RPMI8226 (cell line): ENCODE data around the gene DHX34.

ENCODE experiments used
- DNase-seq: peaks from one replicate; pipeline ENCODE4 v3.0.0-alpha.2; 2015

DHX34 gene

DNA sequence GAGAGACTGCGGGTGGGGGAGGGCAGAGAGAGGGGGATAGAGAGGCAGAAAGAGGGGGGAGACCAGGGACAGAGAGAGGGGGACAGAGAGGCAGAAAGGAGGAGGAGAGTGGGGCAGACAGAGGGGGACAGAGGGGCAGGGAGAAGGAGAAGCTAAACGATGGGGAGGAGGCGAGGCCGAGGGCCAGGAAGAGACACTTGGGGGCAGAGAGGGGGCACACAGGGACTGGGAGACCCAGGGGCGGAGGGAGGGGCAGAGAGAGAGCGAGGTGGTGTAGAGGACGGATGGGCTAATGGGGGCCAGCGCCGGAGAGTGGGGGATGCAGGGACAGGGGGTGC, 69.5 kb downstream of the DHX34 start:
- DNase-seq = no peak

DNA sequence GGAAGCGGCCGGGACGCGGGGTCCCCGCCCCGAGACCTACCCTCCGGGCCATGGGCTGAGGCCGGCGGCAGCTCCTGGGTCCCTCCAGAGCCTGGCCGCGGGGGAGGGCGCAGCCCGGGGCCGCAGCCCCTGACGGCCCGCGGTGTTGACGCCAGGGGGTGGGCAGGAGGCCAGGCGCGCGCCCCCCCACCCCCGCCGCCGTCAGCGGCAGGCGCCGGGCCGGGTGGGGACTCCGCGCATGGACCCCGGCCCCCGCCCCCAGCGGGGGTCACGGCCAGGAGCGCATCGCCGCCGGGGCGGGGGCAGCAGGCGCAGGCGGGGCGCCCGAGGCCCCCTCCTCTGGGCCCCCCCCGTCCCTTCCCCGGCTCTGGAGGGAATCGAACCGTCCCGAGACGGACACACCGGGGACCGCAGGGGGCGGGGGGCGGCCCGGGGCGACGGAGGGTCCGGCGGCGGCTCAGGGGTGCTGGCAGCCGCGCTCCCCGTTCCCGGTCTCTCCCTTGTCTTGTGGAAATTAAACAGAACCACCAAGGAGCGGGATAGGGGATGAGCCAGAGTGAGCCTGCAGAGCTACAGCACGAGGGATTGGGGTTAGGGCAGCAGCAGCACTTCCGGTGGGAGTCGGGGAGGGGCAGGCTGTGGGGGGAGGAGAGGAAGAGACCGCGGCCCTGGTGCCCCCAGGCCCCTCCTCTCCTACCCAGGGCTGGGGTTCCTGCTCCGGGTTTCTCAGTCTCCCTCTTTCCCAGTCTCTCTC, 70.1 kb downstream of the DHX34 start, which contains the start of gene MEIS3:
Gene MEIS3, minus strand, starts transcription at position 498 of the 754 bp plus-strand sequence. Its CDS starts 446 bp downstream, at position 52.
- DNase-seq = no peak

DNA sequence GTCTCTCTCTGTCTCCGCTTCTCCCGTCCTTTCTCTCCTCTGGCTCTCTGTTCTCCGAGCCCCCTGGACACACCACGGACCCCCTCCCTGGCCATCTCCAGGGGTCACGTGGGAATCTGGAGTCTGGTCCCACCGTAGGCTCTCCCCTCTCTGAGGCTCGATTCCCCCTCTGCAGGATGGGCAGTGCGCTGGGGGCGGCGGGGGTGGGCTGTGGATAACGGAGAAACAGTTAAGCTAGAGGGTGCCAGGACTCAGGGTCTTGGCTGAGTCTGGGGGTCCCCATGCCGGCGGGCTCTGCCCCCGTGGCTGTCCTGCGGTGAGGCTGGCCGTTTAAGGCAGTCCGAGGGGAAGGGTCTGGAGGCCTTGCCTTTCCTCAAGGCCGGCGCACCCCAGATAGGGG, 70.7 kb downstream of the DHX34 start:
- DNase-seq = no peak

DNA sequence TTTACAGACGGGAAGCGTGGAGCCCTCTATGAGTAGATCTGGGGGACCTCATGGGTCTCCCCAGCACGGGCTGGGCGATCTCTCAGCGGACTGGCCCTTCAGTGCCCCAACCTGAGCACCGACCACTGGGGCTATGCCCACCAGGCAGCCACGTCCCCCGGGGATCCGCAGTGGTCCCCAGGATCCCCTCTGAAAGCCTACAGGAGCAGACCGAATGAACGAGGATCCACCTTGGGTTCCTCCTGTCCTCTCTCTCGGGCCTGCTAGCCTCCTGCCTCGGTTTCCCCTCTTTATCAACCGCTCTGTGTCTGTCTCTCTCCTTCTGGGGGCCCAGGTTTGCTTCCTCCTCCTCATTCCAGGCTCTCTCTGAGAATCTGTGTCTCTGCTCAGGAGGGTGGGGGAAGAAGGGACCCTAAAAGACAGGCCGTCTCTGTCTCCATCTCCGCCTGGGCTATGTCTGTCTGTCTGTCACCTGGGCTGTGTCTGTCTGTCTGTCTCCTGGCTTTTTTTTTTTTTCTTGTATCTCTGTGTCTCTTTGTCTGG, 72.2 kb downstream of the DHX34 start:
- DNase-seq = no peak

DNA sequence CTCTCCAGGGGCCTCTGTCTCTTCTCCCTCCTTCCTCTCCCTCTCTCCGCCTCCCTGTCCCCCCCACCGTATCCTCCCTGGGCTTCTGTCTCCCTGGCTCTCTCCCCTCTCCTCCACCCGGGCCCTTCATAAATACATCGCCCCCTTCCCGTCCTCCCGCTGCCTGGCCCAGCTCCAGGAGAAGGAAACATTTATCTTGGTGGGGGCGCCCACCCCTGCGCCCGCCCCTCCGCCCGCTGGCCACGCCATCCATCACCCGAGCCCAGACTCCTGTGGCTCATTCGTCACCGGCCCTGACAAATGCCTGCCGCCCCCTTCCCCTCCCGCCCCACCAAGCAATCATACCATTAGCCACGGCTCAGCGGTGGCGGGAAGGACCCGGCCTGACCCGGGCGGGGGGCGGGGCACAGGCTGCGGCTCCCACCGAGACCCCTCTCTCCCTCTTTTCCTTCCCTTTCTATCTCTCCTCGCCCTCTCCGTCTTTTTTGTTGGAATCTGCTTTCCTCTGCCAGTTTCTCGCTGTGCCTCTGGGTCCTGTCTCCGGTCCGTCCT, 72.8 kb downstream of the DHX34 start:
- DNase-seq = no peak

DNA sequence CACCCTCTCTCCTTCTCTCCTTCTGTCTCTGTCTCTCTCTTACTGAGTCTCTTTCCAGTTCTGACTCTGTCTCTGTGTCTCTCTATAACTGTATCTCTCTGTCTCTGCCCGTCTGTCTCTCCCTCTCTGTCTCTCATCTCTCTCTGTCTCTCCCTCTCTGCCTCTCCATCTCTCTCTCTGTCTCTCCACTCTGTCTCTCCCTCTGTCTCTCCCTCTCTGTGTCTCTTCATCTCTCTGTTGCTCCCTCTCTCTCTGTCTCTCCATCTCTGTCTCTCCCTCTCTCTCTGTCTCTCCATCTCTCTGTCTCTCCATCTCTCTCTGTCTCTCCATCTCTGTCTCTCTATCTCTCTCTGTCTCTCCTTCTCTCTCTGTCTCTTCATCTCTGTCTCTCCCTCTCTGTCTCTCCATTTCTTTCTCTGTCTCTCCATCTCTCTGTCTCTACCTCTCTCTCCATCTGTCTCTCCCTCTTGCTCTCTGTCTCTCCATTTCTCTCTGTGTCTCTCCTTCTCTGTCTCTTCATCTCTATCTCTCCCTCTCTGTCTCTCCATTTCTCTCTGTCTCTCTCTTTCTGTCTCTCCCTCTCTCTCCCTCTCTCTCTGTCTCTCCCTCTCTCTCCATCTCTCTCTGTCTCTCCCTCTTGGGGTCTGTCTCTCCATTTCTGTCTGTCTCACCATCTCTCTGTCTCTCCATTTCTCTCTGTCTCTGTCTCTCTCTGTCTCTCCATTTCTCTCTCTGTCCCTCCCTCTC, 73.5 kb downstream of the DHX34 start:
- no peak for DNase-seq

DNA sequence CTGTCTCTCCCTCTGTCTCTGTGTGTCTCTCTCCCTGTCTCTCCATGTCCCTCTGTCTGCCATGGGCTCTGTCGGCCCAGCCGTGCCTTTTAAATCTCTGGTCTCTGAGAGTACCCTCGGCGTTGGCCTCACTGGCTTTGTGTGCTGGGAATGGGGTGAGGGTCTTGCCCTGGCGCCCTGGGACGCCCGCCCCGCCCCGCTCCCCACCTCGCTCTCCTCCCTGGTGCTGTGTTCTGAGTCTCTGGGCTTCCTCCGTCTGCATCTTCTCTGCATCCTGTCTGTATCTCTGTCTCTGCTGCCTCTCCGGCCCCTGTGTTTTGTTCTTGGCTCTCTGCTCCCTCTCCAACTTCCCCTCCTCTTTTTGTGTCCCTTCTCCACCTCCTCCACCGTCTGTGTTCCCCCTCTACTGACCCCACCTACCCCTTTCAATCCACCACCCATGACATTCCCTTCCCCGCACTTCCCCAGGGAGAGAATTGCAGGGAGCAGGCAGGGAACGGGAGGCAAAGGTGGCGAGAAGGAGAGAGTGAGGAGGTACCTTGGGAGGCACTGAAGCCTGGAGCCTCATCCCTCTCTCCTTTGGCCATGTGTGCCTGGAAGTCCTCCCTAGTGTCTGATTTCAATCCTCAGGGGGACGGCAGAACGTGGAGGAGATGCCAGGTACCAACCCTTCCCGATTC, 74.2 kb downstream of the DHX34 start:
- DNase-seq = no peak

DNA sequence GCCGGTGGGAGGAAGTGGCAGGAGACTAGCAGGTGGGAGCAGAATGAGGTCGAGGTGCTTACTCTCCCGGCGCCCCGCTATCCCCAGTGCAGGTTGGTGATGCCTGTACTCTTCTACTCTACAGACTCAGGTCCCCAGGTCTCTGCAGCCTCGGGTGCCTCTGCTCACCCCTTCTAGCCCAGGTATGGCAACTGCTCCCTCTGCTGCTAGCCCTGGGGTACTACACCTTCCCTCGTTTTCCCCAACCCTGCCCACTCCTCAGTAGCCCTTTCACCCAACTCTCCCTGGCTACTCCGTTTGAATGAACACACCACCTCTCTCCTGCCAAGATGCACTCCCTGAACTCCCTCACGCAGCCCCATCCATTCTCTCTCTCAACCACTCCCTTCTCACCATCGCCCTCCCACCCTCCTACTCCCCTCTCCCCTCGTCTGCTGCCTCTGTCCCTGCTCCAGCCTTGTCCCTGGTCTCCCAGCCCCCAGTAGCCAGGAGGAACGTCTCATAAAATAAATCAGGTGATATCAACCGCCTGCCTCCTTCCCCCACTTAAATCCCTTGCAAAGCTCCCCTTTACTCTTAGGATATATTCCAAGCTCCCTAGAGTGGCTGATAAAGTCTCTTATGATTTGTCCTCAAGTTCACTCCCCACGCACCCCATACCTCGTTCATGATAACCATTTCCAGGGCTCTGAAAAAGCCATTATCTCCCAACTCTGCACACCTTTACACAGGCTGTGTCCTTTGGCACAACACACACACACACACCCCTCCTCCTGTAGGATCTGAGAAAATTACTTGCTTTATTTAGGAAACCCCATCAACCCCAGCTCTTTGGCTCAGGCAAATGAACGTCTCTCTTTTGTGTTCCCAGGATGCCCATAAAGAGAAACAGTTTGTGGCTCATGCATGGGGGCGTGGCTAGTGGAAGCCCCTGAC, 78.4 kb downstream of the DHX34 start:
- DNase-seq = peak; percentile 61

DNA sequence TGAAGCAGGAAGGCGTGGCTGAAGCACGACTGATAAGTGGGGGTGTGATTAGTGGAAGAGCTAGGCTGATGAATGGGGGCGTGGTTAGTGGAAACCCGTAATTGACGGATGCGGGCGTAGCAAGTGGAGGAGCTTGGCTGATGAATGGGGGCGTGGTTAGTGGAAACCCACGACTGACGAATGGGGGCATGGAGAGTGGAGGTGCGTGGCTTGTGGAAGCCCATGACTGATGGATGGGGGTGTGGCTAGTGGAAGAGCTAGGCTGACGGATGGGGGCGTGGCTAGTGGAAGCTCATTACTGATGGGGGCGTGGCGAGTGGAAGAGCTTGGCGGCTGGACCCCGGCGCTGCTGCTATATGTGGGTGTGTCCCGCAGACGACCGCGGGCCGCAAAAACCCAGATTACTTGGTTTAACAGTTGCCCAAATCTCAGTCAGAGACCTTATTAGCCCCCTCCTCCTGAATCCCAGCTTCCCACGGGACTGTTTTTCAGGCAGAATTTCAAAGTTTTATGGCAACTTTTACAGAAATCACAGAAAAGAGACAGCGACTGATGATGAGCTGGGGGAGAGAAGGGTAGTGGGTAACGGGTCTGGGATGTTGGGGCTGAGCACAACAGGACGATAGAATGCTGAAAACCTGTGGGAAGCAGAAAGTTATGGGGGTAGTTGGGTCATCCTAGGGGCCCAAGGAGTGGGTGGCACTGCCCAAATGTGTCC, 79.2 kb downstream of the DHX34 start:
- peak; percentile 77 for DNase-seq

DNA sequence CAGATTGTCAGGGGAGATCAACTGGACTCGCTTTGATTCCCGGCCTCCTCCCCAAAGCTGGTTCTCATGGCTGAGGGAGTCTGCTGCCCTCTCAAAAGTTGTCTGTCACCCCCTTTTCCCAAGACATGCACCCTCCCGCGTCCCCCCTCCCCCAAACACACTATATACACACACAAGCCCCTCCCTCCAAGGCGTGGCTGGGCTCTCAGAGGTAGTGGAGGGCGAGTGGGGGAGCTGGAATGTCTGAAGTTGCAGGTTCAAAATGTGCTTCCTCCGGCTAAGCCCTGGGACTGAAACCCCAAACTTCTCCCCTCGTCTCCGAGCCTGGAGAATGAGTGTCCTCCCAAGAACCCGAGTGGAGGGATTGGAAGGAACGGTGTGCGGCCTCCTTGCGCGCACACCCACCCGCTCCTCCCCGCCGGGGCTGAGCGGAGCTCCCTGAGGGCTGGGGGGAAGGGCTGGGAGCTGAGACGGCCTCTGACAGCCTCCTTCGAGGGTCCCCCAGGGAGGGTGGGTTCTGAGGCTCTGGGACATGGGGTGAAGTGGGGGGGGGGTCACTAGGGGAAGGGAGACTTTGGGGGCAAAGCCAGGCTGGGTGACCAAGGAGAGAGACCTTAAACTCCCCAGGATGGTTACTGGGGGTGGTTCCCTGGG, 80.2 kb downstream of the DHX34 start:
- DNase-seq = no peak

DNA sequence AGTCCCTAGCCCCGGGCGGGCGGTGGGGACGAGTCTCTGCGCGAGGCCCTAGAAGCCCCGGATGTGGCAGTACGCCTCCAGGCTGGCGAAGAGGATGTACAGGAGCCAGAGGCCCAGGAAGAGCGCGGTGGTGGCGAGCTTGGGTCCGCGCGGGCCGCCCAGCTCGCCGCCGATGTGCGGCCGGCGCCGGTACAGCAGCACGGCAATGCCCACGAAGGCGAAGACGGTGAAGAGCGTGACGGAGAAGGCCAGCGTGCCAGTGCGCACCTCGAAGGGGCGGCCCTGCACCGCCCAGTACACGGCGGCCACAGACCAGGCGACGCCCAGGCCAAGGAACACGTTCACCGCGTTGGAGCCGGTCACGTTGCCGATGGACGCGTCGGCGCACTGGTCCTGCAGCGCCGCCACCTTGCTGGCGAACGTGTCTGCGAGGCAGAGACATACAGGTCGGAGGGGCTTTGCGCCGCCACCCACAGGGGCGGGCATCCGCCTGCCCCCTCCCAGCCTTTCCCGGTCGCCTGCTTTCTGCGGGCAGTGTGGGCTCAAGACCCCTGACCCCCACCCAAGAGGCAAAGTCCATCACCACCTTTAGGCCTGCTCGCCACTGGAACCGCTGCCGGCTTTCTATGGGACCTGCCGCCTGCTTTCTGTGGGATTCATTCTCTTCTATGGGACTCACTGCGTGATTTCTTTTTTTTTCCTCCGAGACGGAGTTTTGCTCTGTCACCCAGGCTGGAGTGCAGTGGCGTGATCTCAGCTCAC, 81.1 kb downstream of the DHX34 start:
- DNase-seq = no peak

DNA sequence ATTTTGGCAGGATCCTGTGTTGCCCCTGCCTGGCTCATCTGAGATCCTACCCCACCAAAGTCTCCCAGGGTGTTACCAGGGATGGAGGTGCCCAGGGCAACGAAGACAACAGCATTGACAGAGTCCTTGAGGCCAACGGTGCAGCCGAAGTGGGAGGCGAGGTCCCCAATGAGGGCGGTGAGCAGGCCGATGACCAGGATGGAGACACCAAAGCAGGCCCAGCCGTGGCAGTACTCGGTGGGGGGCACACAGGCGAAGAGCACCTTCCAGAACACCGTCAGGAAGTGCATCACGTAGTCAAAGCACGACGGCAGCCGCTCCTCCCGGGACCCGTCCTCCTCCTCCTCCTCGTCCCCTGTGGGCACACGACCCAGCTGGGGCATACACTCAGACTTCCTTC, 83.0 kb downstream of the DHX34 start:
- DNase-seq = no peak
